GM12891 (cell line): ENCODE measurements around the gene PLGRKT.

Experiments used
- DNase-seq: peaks from one replicate; pipeline ENCODE4 v3.0.0; 2011; ENCODE audit warnings: low spot score; ENCODE audit not compliant: insufficient read length
- FAIRE-seq: peaks from 2 replicates; lab custom pipeline; 2011; peaks lifted over from hg19 to GRCh38; lab: Jason Lieb, UNC
- PAX5 ChIP-seq: IDR thresholded peaks from 2 replicates; pipeline ENCODE4 v1.6.1; 2011; ENCODE audit warnings: low read length, moderate library complexity, mild to moderate bottlenecking; ENCODE audit not compliant: insufficient read depth, severe bottlenecking
- POLR2A ChIP-seq: IDR thresholded peaks from 2 replicates; pipeline ENCODE4 v1.6.1; 2011; ENCODE audit warnings: low read depth, low read length, control low read depth
- POLR2AphosphoS5 ChIP-seq: IDR thresholded peaks from 2 replicates; pipeline ENCODE4 v1.6.1; 2011; ENCODE audit warnings: low read depth, low read length, control low read depth
- POU2F2 ChIP-seq: IDR thresholded peaks from 2 replicates; pipeline ENCODE4 v1.6.1; 2011; ENCODE audit warnings: low read depth, mild to moderate bottlenecking, control low read depth, low read length, moderate library complexity
- SPI1 ChIP-seq: IDR thresholded peaks from 2 replicates; pipeline ENCODE4 v1.6.1; 2011; ENCODE audit warnings: low read depth, low read length, control low read depth
- TAF1 ChIP-seq: IDR thresholded peaks from 2 replicates; pipeline ENCODE4 v1.6.1; 2011; ENCODE audit warnings: low read depth, low read length, control low read depth

Gene PLGRKT

DNA sequence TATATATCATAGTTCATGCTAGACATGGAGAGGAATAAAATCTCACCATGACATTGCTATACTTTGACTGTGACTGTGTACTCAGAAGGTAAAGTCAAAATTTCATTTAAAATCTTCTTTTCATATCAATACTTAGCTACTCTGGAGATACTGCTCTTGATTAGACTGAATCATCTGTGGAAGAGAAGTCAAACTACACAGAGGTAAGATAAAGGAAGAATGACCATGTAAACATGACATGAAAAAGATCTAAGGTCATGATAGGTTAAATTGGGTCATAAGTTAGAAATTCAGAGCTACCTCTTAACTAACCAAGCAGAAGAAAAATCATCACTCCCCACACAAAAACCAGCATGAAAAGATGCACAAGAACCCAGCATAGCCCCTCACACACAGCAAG, 53.3 kb downstream of the PLGRKT start:
- FAIRE-seq (no peak), DNase-seq (no peak)
- no peak for TF ChIP-seq POLR2AphosphoS5
- no peak for TF ChIP-seq POU2F2
- no peak for TF ChIP-seq POLR2A
- no peak for TF ChIP-seq PAX5
- TF ChIP-seq TAF1 = no peak
- TF ChIP-seq SPI1 = no peak

DNA sequence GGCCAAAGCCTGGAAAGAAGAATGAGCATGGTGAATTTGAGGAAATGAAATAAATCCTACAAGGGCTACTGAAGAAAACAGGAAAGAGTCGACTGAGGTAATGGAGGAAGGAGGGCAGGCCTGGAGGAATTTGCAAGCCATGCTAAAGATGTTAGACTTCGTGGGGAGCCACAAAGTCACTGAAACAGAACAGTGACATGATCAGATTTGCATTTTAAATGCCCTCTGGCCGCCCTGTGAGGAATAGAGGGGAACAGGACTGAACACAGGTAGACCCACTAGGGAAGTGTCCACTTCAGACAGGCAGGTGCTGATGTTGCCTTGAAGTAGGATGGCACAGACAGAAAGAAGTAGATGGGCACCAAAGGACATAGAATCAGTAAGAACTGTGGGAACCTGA, 55.2 kb downstream of the PLGRKT start:
- no peak for DNase-seq
- FAIRE-seq = peak; percentile 71
- TF ChIP-seq POU2F2 (peak; percentile 53), TAF1 (no peak)

DNA sequence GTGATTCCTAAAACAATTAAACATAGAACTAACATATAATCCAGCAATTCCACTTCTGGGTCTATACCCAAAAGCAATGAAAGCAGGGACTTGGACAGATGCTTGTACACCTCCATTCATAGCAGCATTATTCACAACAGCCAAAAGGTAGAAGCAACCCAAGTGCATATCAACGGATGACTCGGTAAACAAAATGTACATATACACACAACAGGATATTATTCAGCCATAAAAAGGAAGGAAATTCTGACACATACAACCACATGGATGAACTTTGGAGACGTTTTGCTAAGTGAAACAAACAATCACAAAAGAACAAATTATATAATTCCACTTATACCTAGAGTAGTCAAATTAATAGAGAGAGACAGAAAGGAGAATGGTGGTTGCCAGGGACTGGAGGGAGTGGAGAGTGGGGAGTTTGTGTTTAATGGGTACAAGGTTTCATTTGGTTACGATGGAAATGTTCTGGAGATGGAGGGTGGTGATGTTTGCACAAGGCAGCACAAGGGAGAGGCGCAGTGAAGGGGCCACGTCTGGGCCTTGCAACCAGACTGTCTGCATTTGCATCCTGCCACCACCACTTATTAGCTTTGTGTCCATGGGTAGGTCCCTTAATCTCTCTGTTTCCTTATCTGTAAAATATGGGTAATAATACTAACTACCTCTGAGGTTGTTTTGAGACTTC, 61.8 kb downstream of the PLGRKT start:
- TF ChIP-seq PAX5 (no peak), POLR2AphosphoS5 (no peak), TAF1 (no peak), POLR2A (no peak), SPI1 (no peak), POU2F2 (no peak)
- DNase-seq (no peak), FAIRE-seq (peak; percentile 38)

DNA sequence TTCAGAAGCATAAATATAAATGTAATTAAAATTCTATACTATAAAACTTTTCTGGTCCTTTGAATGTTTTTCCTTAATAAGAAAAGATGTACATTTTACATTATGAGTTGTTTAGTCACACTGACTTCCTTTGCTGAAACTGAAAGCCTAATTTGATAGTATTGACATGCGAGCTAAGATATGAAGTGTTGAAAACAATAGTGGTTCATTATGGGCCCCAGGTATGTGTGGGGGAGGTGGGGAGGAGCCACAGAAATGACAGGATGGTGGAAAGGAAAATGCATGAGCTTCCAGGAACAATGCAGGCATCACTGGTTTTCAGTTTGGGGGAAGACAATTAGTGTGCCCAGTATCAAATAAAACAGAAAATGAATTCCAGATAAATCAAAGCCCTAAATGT, 62.6 kb downstream of the PLGRKT start:
- peak; percentile 32; the same call in 1 of the 2 replicates for TF ChIP-seq SPI1
- no peak for TF ChIP-seq POU2F2
- TF ChIP-seq POLR2AphosphoS5 = no peak
- DNase-seq (no peak), FAIRE-seq (no peak)

DNA sequence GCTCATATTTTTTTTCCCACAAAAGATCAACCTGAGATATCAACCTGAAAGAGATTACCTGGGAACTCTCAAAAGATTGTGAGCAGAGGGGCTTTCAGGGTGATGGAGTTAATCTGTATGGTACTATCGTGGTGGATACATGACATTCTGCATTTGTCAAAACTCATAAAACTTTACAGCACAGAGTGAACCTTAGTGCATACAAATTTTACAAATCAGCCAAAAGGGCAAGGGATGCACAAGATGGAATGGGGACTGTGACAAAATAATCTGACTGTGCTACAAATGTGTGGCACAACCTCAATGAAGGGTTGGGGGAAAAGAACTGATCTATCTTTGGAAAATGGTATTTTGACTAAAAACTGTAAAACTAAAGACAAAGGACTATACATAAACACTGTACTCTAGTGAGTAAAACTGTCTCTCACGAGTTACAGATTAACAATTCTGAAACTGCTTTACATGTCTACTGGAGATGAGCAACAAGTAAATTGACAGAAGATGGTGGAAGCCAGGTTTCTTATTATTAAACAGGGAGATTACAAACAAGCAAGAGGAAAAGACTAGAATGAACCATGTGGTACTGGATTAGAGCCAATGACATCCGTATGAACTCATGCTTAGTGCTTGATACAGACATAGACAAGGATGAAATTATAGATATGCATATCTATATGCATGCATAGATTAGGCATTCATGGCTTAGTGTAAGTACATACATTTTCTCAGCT, 73.3 kb downstream of the PLGRKT start:
- DNase-seq (no peak), FAIRE-seq (peak; percentile 80)
- no peak for TF ChIP-seq POLR2AphosphoS5
- TF ChIP-seq SPI1 = no peak
- TF ChIP-seq PAX5 = no peak
- TF ChIP-seq POLR2A = no peak
- TF ChIP-seq POU2F2 = no peak
- no peak for TF ChIP-seq TAF1

DNA sequence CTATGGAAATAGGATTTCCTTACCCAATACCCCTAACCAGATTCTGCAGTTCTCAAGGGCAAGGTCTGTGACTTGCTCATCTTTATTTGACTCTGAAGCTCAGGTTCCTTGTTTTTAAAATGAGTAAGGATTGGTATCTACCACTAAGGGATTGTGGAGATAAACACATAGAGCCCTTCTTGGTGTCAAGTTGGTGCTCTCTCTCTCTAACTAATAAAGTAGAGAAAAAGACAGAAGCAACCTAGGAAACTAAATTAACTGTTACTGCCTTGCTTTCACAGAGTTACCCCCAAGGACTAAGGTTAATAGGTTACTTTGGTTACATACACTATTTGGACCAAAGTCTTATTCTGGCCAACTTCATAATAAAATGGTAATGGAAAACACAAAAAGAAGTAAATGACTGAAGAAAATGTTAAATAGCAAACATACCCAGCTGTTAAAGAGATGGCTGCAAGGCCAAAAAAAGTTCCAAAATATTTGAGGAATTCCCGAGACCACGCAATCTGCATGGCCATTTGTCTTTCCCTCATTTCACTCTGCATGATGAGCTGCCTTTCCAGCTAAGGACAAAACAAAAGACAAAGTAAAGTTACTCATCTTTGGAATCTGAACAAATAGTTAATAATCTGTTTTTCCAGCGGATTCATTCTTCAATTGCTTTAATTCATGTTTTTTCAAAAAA, 76.3 kb downstream of the PLGRKT start:
- FAIRE-seq = no peak
- TF ChIP-seq POLR2AphosphoS5 (no peak), POU2F2 (no peak), SPI1 (no peak), TAF1 (no peak), POLR2A (no peak), PAX5 (no peak)
- DNase-seq = no peak

DNA sequence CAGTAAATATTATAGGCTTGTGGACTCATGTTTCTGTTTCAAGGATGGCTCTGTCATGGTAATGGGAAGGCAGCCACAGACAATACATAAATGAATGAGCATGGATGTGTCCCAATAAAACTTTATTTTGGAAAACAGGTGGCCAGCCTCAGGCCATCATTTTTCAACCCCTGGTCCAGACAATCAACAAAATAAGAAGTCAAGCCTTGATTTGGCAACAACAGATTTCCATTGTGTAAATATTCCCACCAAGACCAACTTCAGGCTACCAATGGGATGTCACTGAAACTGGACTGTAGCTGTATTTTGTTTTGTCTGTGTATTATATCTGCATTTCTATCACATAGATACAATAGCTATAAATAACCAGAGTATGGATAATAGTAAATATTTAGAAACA, 77.4 kb downstream of the PLGRKT start:
- TF ChIP-seq POLR2AphosphoS5 (no peak), TAF1 (no peak), POLR2A (no peak), POU2F2 (no peak), PAX5 (no peak), SPI1 (no peak)
- DNase-seq (no peak), FAIRE-seq (no peak)

DNA sequence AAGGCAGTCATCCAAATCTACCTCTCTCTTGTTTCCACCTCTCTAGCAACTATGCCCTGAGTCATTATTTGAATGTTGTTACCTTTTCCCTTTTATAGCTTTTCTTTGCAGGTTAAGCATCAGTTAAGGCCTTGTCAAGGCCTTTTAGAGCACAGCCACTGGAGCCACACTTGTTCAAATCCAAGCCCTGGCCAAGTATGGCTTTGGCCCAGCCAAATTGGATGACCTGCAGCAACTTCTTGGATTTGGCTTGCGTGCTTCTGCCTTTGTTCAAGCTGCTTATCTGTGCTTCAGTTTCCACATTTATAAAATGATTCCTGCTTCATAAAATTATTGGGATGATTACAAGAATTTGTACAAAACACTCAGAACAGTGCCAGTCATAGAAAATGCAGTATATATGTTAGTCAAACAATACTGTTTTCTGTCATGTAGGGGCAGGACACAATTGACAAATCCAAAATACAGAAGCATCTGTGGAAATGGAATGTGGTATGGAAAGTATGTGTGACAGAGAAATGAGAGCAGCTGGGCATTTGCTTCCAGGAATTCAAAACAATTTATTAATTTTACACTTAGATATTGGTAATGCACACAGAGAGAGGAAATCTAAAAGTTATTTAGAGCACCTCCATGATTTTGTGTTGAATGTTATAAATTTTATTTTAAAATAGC, 80.2 kb downstream of the PLGRKT start:
- FAIRE-seq (no peak), DNase-seq (no peak)
- TF ChIP-seq PAX5 = no peak
- no peak for TF ChIP-seq POU2F2

DNA sequence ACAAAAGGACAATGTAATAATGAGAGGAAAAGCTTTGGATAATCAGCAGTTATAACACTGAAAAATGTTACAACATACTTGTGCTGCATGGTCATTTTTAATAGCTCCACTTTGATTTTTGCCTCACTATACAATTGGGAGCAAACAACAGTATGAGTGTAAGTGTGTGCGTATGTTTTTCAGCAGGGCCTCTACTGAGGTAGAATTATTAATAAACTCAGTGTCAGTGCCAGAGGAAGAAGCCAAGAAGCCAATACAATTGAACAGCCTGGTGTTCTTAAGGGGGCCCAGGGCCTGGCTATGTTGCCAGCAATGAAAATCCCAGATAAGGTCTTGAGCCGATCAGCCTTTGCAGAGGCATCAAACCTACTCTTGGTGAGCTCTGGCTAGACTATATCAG, 81.9 kb downstream of the PLGRKT start:
- DNase-seq (no peak), FAIRE-seq (no peak)
- TF ChIP-seq POLR2A (no peak), TAF1 (no peak), PAX5 (no peak), SPI1 (no peak), POLR2AphosphoS5 (no peak), POU2F2 (no peak)

DNA sequence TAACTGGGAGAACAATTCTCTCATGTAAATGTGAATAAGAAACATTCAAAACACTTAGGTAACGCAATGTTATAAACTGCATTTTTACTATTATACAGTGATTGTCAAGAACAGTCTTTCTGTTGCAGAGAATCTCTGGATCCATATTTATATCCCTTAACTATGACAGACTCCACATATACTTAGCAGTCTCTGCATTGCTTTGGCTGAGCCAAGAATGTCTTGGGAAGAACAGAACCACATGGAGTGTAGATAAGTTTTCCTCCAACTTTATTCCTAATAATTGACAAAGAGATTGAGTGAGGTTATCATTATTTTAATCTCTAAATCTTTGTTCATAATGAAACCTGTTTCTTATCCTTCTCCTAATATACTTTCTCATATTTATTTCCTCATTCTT, 82.5 kb downstream of the PLGRKT start:
- FAIRE-seq (no peak), DNase-seq (no peak)
- TF ChIP-seq POLR2A (no peak), PAX5 (no peak), SPI1 (no peak), TAF1 (no peak), POLR2AphosphoS5 (no peak), POU2F2 (no peak)
